ENCODE measurements around the gene LOXL1. TPM values are rescaled to one million over a fixed set of nuclear protein-coding genes. Genes with fewer than 3 reads are reported as not detected.
A peak's percentile ranks its signal among the peaks of the same experiment; 100 is the strongest.

Gene LOXL1
- total and polyA plus RNA-seq, 8 donors = 22.3 to 195 (median 140) TPM

DNA sequence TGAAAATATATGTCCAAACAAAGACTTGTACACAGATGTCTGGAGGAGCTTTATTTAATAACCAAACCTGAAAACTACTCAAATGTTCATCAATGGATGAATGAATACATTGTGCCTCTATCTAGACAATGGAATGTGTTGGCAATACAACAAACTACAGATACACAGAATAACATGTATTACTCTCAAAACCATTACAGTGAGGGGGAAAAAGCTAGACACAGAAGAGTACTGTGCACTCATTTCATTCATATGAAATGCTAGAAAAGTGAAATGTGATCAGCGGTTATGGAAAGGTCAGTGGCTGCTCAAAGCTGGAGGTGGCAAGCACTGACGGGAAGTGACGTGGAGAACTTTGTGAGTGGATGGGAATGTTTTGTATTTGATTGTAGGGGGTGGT, 52.6 kb downstream of the LOXL1 start:
- Histone ChIP-seq H3K36me3 (no peaks in the 10 kb centered on the region), H3K4me3 (no peak overlapping the region), H3K4me1 (peaks cover 27 to 38% of the 10 kb centered on the region in 2 donors), H3K27ac (no peak overlapping the region), H3K27me3 (peaks cover 0 to 7% of the 10 kb centered on the region in 2 donors), H3K9me3 (no peaks in the 10 kb centered on the region)
- intact Hi-C loops (cut with DNase I) = loop anchor here in 1 of 2 donors (10.0 kb wide), 1 partner anchor 336 kb away; no protein-coding TSS in a partner anchor
- TF ChIP-seq CTCF (IDR thresholded peaks at IDR 0.05) = no peak
- DNase-seq = no peak
- no peak for ATAC-seq

DNA sequence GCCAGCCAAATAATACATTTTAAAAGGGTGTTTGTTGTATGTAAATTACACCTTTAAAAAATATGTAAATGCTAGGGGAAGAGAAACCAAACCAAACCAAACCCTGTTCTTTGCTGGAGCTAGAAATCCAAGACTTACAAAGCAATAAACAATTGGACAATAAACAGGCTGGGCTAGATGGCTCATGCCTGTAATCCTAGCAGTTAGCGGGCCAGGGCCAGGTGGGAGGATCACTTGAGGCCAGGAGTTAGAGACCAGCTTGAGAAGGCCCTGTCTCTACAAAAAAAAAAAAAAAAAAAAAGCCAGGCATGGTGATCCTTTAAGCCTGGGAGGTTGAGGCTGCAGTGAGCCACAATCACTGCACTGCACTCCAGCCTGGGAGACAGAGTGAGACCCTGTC, 53.4 kb downstream of the LOXL1 start:
- Histone ChIP-seq H3K4me1 (peaks cover 33 to 45% of the 10 kb centered on the region in 2 donors), H3K4me3 (no peak overlapping the region), H3K9me3 (no peaks in the 10 kb centered on the region), H3K36me3 (peaks cover 0 to 4% of the 10 kb centered on the region in 2 donors), H3K27me3 (peaks cover 0 to 7% of the 10 kb centered on the region in 2 donors), H3K27ac (no peak overlapping the region)
- ATAC-seq (no peak), DNase-seq (no peak)
- intact Hi-C loops (cut with DNase I) = loop anchor here in 1 of 2 donors (10.0 kb wide), 1 partner anchor 335 kb away; no protein-coding TSS in a partner anchor
- TF ChIP-seq CTCF (IDR thresholded peaks at IDR 0.05) = no peak

DNA sequence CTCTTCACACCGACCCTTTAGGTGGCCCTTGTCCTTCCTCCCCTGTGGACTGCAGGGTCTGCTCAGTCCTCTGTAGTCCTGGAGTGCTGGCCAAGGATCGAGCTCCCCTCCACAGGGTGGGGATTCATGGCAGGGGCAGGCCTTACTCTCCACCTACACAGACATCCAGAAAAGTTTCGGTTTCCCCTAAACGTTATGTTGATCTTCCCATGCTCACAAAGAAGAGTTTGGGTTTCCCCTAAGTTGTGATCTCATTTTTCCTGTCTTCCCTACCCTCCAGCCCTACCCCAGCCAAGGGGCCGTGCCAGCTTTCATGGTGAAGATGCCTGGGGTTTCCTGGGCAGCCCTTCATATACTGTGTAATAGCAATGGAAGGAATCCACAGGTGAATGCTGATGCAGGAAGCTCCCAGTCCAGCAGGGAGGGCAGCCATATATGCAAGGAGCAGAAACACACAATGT, 55.5 kb downstream of the LOXL1 start:
- Histone ChIP-seq H3K4me3 (no peak overlapping the region), H3K27me3 (no peaks in the 10 kb centered on the region), H3K9me3 (no peaks in the 10 kb centered on the region), H3K27ac (peak overlapping the region; percentile 89 to 91), H3K4me1 (peaks cover 43 to 67% of the 10 kb centered on the region in 2 donors), H3K36me3 (peaks cover 0 to 4% of the 10 kb centered on the region in 2 donors)
- intact Hi-C loops (cut with DNase I) = no loop called here
- ATAC-seq = peak; percentile 21
- TF ChIP-seq CTCF (IDR thresholded peaks at IDR 0.05) = no peak
- no peak for DNase-seq

DNA sequence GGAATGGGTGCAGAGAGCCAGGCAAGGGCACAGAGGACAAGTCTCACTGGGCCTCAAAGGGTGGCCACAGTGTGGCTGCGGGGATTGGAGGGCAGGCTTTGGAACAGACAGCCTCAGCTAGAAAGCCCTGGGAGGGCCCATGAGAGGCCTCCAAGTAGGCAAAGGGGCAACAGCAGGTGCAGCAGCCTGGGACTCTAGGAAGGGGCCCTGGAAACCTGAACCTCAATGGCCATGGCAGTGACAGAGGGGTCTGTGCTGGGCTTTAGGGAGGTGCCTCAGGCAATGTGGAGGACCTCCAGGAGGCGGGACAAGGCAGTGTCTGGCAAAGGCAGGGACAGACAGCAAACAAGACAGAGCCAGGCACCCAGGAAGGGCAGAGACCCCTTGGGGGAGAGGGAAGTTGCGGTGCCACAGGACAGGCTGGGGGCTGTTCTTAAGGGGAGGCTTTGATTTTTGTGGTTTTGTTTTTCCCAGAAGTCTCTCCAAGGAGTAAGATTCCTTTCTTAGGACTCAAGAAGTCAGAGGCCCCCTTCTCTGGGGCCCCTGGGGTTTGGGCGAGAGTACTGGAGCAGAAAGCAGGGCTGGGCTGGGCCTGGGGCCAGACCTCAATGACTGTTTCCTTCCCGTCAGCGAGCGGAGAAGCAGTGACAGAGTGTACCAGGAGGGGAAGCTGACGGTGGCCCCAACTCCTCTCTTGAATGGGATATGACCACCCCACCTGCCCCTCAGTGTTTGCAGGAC, 56.1 kb downstream of the LOXL1 start:
- Histone ChIP-seq H3K36me3 (peaks cover 0 to 4% of the 10 kb centered on the region in 2 donors), H3K9me3 (no peaks in the 10 kb centered on the region), H3K27ac (peak overlapping the region; percentile 89 to 91), H3K4me3 (no peak overlapping the region), H3K27me3 (no peaks in the 10 kb centered on the region), H3K4me1 (peaks cover 47 to 73% of the 10 kb centered on the region in 2 donors)
- intact Hi-C loops (cut with DNase I) = no loop called here
- DNase-seq (peak; percentile 73 to 90 (median 86)), ATAC-seq (peak; percentile 90)
- TF ChIP-seq CTCF (IDR thresholded peaks at IDR 0.05) = no peak

- no peak for TF ChIP-seq CTCF (IDR thresholded peaks at IDR 0.05)
- peak in 2 of 4 donors; percentile 53 to 87 for DNase-seq
Measured at GRCh38 chr15:73983211-73983727, 57.0 kb downstream of the LOXL1 start.

More at GRCh38 chr15:73983211-73983727, 57.0 kb downstream of the LOXL1 start:
- Histone ChIP-seq H3K27ac (peak overlapping the region; percentile 89 to 91), H3K4me3 (no peak overlapping the region), H3K9me3 (no peaks in the 10 kb centered on the region), H3K4me1 (peaks cover 47 to 82% of the 10 kb centered on the region in 2 donors), H3K36me3 (peaks cover 0 to 4% of the 10 kb centered on the region in 2 donors), H3K27me3 (no peaks in the 10 kb centered on the region)
- peak; percentile 45 for ATAC-seq
- intact Hi-C loops (cut with DNase I) = no loop called here

All from left lung (tissue), 10 donors.